ENCODE data around the gene C2orf68. TPM values are rescaled to one million over a fixed set of nuclear protein-coding genes. Genes with fewer than 3 reads are reported as not detected.
"Not testable (repeated sequence)": the region's sequence is repeated elsewhere in the genome, so short reads cannot be mapped to it uniquely, and the experiment has no call there.

Gene C2orf68
- total RNA-seq, 1 donor from 2014 or later, result 40.5 TPM

- intact Hi-C loops (cut with micrococcal nuclease), result loop anchor here (5.0 kb wide), 1 partner anchor 841 kb away; the partner anchor contains the start of gene KDM3A
These were observed 10.7 kb downstream of the C2orf68 start for GRCh38 chr2:85600951-85601770.

GRCh38 chr2:85600235-85600575, 11.7 kb downstream of the C2orf68 start:
- intact Hi-C loops (cut with micrococcal nuclease), result loop anchor here (5.0 kb wide), 1 partner anchor 842 kb away; the partner anchor contains the start of gene KDM3A

- intact Hi-C loops (cut with micrococcal nuclease), result loop anchor here (5.0 kb wide), 1 partner anchor 843 kb away; the partner anchor contains the start of gene KDM3A
These were observed 12.2 kb downstream of the C2orf68 start for GRCh38 chr2:85599468-85600234.

GRCh38 chr2:85598594-85599340, 13.1 kb downstream of the C2orf68 start:
- intact Hi-C loops (cut with micrococcal nuclease), result no loop called here

GRCh38 chr2:85597241-85597640, 14.6 kb downstream of the C2orf68 start:
- intact Hi-C loops (cut with micrococcal nuclease), result no loop called here

- intact Hi-C loops (cut with micrococcal nuclease), result no loop called here
These were observed 15.3 kb downstream of the C2orf68 start for GRCh38 chr2:85596486-85597143.

GRCh38 chr2:85596026-85596333, 15.9 kb downstream of the C2orf68 start:
- intact Hi-C loops (cut with micrococcal nuclease), result no loop called here

- intact Hi-C loops (cut with micrococcal nuclease), result loop anchor here (1.0 to 2.0 kb wide), 5 partner anchors 11 to 34 kb away; partner anchors contain the start of genes C2orf68, GGCX, USP39 and VAMP5
These were observed 16.4 kb downstream of the C2orf68 start, which contains the start of gene RNF181 for GRCh38 chr2:85595301-85596025. Gene RNF181 (plus strand): TSS chr2:85595745. CDS start chr2:85595764, 19 bp downstream.

GRCh38 chr2:85594715-85595300, 17.1 kb downstream of the C2orf68 start:
- intact Hi-C loops (cut with micrococcal nuclease), result loop anchor here (1.0 to 2.0 kb wide), 5 partner anchors 11 to 34 kb away; partner anchors contain the start of genes C2orf68, GGCX, USP39 and VAMP5

GRCh38 chr2:85593023-85593422, 18.8 kb downstream of the C2orf68 start:
- intact Hi-C loops (cut with micrococcal nuclease), result no loop called here

GRCh38 chr2:85592299-85592698, 19.6 kb downstream of the C2orf68 start:
- intact Hi-C loops (cut with micrococcal nuclease), result not testable (repeated sequence)

- intact Hi-C loops (cut with micrococcal nuclease), result no loop called here
These were observed 20.3 kb downstream of the C2orf68 start for GRCh38 chr2:85591563-85591962.

GRCh38 chr2:85590950-85591349, 20.9 kb downstream of the C2orf68 start:
- intact Hi-C loops (cut with micrococcal nuclease), result no loop called here

- intact Hi-C loops (cut with micrococcal nuclease), result no loop called here
These were observed 21.7 kb downstream of the C2orf68 start for GRCh38 chr2:85589982-85590791.

- intact Hi-C loops (cut with micrococcal nuclease), result no loop called here
These were observed 22.7 kb downstream of the C2orf68 start for GRCh38 chr2:85589181-85589580.

GRCh38 chr2:85588645-85589044, 23.2 kb downstream of the C2orf68 start:
- intact Hi-C loops (cut with micrococcal nuclease), result no loop called here

- intact Hi-C loops (cut with micrococcal nuclease), result no loop called here
These were observed 23.6 kb downstream of the C2orf68 start for GRCh38 chr2:85588236-85588635.

GRCh38 chr2:85585781-85586105, 26.1 kb downstream of the C2orf68 start:
- intact Hi-C loops (cut with micrococcal nuclease), result loop anchor here (2.0 kb wide), 1 partner anchor 31 kb away; the partner anchor contains the start of gene USP39
